NCI-H82 treated with DMSO at 0.1 percent for 48 hours (cell line): ENCODE data around the gene TMEM135.

Experiments used
- DNase-seq: peaks from one replicate; lab custom pipeline; 2025; ENCODE audit not compliant: unreplicated experiment; lab: John Stamatoyannopoulos, UW

Gene TMEM135

DNA sequence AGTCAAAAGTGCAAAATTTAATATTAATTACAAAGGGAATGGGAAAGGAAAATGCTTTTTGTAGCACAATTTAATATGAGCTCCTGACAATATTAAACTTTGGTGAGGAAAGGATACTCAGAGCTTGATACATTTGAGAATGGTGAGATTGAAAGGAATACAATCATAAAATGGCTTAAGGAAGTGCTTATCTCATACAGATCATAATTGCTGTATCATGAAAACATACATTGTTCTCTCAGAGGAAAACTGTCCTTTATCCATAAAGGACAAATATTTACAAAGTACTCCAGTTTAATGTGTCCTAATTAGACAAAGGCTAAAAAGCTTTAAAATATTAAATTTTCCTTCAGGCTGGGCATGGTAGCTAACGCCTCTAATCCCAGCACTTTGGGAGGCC lies 260.4 kb downstream of the TMEM135 start:
- DNase-seq: no peak

DNA sequence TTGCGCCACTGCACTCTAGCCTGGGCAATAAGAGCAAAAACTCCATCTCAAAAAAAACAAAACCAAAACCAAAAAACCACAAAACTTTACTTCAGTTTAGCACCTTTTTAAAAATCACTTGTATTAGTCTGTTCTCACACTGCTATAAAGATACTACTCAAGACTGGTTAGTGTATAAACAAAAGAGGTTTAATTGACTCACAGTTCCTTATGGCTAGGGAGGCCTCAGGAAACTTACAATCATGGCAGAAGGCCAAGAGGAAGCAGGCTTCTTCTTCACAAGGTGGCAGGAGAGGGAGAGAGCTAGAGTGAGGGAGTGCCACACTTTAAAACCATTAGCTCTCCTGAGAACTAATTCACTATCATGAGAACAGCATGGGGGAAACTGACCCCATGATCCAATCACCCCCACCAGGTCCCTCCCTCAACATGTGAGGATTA lies 261.3 kb downstream of the TMEM135 start:
- DNase-seq: no peak

DNA sequence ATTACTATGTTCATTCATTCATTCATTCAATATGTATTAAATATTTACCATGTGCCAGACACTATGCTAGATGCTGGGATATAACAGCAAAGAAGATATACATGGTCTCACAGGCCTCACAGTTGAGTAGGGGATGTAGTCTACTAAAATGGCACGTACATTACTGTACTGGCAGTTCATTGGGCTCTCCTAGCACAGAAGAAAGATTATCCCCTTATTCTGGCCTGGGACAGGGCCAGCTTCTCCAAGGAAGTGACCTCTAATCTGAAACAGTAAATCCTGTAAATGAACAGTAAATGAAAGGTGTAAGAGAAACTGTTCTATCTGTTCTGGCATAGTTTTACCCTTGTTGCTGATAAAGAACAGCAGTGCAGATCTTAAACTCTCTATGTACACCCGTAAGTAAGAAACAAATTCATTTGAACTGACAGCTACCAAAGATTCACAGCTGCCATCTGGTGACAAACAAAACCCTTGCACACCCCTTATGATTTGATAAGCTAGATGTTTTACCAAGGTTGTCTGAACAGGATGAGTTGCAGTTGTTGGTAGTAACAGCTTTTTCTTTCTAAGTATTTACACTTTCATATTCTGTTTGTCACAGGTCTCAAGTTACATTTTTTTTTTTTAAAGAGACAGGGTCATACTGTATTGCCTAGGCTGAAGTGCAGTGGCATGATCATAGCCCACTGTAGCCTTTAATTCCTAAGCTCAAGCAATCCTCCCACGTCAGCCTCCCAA lies 263.1 kb downstream of the TMEM135 start:
- no peak for DNase-seq

DNA sequence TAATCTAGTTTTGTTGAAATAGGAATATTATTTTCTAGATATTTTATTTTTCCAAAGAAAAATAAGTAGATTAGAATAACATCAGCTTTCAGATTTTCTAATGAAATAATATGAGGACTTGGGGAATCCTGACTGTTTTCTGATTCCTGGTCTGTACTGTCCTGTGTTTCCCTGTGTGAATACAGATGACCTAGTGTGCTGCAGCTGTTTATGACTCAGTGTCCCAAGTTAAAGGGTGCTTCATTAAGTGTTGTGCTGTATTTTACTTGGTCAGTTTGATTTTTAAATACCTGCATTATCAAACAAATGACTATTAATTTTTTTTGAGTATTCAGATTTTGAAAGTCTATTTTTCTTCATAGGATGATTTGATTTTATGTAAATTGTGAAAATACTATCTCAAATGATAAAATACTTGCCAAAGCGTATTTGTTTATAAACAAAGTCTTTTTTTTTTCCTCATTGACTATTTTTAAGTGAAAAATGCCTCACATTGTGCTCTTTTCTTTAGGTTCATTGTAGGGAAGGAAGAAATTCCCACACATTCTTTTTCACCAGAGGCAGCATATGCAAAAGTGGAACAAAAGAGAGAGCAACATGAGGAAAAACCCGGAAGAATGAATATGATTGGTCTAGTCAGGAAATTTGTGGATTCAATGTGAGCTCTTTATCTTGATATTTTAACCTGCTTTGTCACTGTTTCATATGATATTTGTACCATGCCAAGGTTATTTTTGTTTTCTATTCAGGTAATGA lies 264.2 kb downstream of the TMEM135 start:
- DNase-seq: no peak

DNA sequence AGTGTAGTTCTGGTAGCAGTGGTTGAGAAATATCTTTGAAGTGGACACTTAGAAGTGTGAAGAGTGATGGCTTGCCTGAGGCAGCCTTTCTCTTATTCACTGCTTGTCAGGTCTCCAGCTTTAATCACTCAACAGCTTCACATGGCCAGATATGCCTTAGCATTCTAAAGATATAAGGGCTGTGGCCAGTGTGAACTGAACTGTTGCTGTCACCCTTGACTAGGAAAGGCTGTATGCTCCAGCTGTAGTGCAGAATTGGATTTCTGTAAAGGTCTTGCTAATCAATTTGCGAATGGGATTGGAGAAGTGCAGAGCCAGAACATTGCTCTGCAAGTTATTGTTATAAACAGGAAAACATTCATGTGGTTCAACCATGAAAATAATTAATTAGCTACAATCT lies 266.7 kb downstream of the TMEM135 start:
- no peak for DNase-seq

DNA sequence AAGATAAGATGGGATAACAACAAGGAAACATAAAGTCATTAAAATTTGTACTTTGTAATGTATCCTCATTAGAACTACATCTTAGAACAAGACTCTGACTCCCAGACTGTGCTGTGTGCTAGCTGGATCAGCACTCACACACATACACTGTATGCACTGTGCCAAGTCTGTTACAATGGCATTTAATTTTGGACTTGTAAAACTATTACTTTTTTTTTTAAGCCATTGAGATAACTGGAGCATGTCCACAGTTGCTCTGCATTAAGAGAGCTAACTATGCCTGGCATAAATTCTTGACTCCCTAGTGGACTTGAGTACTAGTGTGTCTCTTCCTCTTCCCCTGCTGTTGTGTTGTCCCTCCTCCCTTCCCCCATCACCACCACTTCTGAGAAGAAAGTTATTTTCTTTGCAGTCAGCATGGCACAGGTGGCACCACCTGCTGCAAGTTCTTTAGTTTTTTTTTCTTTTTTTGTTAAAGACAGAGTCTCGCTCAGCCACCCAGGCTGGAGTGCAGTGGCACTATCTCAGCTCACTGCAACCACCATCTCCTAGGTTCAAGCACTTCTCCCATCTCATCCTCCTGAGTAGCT lies 268.6 kb downstream of the TMEM135 start:
- DNase-seq: no peak

DNA sequence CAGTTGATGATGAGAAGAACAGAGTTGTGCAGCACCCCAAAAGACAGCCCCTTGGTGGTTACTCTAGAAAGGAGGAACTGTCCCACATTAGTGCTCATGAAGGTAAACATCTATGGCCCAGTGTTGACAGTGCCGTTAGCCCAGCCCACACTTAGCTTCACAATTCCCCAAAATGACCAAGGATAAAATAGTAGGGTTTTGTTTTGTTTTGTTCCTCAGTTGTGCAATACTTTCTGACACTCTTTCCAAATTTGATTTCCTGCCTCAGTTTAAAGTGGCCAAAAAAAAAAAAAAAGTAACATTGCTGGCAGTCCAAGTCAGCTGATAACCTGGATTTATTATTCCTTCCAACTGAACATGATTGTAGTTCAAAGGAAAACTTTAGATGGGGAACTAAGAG lies 269.4 kb downstream of the TMEM135 start:
- DNase-seq: no peak

DNA sequence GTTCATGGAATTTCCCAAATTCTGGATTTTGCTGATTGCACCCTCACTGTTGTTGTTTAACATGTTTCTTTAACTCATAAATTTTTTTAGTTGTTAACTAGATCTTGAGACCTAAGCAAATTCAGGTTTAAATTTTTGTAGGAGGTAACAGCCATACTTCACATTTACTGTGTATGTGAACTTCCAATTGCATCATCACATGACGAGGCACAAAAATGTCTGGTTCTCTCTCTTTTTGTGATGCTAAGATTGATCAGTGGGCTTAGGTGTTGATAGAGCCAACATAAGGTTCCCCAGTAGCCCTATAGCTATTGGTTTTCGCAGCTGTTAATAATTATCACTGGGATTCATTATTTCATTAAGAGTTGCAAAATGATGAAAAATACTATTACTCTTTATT lies 277.5 kb downstream of the TMEM135 start:
- no peak for DNase-seq

DNA sequence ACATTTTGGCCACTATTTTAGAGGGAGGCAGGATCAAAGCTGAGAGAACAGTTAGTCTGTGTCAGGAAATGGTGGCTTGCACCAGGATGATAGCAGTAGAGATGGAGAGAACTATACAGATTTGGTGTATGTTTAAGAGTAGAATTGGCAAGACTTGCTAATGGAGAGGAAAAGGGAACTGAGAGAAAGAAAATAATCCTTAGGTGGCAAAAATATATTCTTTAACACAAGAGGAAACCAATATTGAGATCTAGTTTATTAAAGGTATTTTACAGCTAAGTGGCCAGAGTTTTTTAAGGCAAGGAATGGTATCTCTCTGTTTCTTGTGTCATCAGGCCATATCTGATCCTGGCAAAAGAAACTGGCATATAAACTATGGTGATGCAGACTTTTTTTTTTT lies 278.8 kb downstream of the TMEM135 start:
- DNase-seq: no peak

DNA sequence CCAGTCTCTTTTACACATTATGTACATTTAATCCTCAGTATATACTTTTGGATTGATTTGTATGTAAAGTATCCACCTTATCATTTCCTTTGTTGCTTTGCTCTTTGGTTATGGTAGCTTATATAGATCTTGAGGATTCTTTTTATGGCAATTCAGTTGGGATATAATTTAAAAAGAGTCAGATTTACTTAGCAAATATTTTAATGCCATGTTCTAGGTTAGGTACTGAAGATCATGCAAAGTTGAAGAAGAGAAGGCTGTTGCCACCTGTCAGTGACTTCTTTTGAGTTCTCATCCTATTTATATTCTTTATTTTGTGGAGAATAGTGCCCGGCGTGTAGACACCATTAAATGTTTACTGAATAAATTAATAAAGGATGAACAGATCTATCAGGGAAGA lies 279.7 kb downstream of the TMEM135 start:
- no peak for DNase-seq

DNA sequence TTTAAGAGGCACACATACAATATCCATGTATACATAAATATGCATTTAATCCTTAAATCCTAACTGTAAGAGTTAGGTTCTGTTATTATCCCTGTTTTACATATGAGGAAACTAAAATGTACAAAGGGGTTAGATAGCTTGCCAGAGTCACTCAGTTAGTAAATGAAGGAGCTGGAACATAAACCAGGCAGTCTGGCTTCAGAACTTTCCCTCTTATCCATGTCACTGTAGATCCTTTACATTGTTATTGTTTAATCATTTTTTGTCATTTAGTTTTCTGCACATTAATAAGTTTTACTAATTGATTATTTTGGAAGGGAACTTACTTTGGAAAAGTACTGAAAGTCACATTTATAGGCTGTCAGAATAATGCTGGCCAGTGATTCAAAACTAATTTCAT lies 282.4 kb downstream of the TMEM135 start:
- DNase-seq: no peak

DNA sequence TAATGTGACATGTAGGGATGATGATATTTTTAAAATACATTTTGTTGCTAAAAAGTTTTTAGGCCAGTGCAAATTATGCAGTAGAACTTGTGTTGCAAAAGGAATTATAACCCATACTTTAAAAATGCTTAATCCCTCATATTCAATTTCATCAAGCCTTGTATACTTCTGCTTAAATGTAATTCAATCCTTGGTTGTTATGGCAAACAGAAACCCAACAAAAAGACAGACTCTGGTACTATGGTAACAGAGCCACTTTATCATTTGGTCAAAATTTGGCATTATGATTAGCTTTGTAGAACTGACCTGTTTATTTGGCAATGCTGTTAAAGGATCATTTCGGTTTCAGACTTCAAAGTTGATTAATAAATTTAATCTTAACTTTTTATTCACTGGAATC lies 284.8 kb downstream of the TMEM135 start:
- DNase-seq: no peak

DNA sequence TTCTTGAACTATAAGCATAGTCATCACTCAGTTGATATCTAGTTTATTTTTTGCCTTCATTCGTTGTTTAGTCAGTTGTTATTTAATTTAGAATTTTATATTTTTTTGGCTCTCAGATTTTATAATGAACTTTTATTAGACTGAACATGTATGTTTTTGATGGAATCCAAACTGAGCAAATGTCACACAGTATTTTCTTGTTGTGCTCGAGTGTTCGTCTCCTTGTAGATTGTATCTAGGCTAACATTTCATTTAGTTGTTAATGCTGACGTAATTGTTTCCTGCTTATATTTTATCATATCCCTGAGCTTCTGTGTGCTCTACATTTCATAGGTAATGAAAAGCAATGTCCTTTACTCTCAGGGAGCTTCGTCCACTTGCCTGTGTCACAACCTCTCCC lies 286.2 kb downstream of the TMEM135 start:
- DNase-seq: no peak

DNA sequence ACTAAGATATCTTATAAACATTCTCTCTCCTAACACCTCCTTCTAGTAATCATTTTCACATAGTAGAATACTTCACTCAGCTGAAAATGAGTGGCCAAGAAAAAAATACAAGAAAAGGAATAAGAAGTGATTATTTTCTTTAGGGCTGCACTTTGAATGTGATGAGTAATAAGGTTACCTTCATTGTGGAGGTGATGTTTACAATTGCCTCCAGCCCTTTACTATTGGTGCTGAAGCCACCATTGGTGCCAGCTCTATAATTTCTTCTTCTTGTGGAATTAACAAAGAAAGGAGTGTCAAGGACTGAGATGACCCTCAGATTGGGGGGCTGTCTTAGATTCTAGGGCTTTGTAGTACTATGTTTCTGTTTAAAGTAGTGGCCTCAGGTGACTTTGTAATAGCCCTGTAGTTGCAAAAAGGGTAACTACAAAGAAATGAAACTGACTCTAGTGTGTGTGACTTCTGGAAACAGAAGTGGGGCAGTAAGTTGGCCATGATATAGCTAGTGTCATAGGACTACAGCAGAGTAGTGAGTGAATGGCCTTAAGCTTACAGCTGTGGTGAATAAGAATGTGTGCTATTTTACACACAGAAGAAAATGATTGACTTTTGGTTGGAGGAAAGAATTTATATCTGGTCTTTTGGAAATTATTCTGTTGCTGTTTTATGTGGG lies 287.2 kb downstream of the TMEM135 start:
- DNase-seq: no peak

DNA sequence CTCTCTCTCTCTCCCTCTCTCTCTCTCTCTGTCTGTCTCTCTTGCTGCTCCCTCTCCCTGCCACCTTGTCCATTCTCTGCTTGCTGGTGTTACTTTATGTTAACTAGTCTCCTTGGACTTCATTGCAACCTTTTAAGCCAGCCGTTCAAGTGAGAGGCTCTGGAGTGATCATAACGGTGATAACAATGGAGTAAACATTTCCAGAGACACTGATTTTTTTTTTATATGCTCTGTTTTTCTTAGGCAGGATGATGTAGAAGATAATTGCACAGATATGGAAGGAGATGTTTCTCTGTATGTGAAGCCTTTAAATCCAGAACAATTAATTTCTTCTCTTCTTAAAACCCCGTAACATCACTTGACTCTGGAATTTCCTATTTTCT lies 287.7 kb downstream of the TMEM135 start:
- DNase-seq: no peak

DNA sequence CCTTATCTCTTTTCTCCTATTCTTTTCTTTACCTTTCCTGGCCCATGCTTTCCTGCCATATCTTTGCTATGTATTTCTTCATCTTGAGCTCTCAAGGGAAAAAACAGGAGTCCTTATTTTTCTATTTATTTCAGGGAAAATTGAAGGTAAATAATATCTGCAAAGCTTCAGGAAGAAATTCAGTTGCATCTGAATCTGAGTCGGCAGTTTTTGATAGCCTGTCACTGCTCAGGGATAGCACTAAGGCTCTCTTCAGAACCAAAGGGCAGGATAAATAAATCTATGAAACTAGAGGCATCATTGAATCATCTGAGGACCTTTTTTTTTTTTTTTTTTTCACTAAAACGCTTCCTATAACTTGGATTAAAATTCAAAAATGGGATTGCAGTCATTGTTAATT lies 288.9 kb downstream of the TMEM135 start:
- DNase-seq: no peak

DNA sequence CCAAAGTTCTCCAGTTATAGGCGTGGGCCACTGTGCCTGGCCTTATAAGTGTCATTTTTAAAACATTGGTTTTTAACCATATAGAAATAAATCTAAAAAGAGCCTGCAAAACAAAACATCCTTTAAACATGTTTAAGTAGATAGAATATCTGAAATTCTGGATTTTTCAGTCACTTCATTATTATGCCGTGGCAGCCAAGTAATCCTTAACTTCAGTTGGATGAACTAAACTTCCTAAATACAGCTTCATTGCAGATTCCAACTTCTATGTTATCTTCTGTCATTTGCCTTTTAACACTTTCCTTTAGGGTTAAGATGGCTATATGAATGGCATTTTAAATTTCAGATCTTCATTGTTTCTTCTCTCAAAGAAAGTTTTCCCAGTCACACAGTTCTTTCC lies 291.4 kb downstream of the TMEM135 start:
- DNase-seq: no peak

DNA sequence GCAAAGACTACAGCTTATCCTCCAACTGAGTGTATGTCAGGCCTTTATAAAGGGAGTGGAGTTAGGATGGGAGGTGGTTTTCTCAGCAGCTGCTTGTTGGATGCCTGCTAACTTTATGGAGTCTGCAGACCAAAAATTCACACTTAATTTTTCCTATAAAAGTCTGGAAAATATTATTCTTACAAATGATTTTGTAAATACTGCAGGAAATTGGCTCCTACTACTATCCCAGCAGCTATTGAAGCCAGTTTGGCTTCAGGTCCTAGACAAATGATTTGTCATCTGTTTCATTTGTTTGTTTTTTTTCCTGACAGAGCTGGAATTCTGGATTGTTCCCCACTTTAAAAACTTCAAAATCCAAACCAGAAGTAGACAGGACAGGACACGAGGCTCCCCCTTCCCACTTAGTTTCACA lies 292.5 kb downstream of the TMEM135 start:
- DNase-seq: no peak

DNA sequence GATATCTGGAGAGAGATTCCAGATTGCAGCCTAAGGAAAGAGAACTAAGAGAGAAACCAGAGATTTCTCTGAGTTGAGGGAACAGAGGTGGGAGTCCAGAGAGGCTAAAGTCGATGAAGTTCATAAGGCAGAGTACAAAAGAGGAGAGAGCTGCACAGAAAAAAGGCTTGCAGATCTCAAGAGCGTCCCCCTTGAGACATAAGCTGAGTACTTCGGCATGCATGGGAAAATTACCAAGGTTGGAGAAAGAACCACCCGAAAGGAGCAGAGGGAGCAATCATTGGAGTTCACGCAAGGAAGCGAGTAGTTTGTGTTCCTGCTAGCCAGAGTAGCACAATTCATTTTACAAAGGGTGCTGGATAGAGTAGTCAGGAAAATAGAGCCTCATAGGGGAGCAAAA lies 293.5 kb downstream of the TMEM135 start:
- DNase-seq: no peak

DNA sequence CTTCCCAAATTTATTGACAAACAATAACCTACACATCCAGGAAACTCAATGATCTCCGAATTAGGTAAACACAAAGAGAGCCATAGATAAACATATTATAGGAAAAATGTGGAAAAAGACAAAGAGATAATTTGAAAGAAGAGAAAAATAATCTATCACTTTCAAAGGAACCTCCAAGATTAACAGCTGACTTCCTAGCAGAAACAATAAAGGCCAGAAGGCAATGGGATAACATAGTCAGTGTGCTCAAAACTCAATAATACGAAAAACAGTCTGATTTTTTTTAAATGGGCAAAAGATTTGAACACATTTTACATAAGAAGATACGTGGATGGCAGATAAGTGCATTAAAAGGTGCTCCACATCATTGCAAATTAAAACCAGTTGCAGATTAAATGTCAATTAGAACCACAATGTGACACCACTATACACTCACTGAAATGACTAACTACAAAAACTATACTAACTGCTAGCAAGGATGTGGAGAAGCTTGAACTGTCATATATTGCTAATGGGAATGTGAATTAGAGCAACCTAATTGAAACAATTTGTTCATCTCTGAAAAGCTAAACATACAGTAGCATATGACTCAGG lies 300.4 kb downstream of the TMEM135 start:
- no peak for DNase-seq

DNA sequence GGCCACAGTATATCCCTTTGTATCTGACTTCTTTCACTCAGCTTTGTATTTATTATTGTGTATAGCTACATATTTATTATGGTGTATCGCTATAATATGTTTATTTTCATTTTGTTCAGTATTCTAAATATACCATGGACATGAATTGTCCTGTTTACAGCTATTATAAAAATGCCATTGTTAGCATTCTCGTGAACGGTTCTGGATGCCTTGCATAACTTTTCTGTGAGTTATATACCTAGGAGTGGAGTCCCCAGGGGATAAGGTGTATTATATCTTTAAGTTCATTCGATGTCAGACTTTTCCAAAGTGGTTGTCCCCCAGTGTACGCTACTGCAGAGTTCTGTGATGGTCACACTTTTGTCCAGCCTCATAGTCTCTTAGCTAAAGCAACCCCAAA lies 301.7 kb downstream of the TMEM135 start:
- no peak for DNase-seq
